Type B pancreatic cell (in vitro differentiated cells): Measurements from ENCODE around the gene LZIC. TPM values are rescaled to one million over a fixed set of nuclear protein-coding genes. Genes with fewer than 3 reads are reported as not detected.

ENCODE experiments used
- DNase-seq: peaks from one replicate; pipeline ENCODE4 v3.0.0; 2021; ENCODE audit warnings: mixed read lengths; ENCODE audit not compliant: unreplicated experiment; ENCODE audit errors: extremely low spot score
- H3K27ac Mint-ChIP-seq: 2 replicates; pipeline ENCODE4 v1.8.0; 2021; ENCODE audit warnings: mild to moderate bottlenecking, mixed read lengths
- H3K27me3 Mint-ChIP-seq: 2 replicates; pipeline ENCODE4 v1.8.0; 2021; ENCODE audit warnings: mixed read lengths
- H3K36me3 Mint-ChIP-seq: 2 replicates; pipeline ENCODE4 v1.8.0; 2021; ENCODE audit warnings: mixed read lengths
- H3K4me1 Mint-ChIP-seq: one replicate; pipeline ENCODE4 v1.8.0; 2021; ENCODE audit warnings: mixed read lengths; ENCODE audit not compliant: unreplicated experiment
- H3K4me3 Mint-ChIP-seq: 2 replicates; pipeline ENCODE4 v1.8.0; 2021; ENCODE audit warnings: mild to moderate bottlenecking, mixed read lengths
- H3K9me3 Mint-ChIP-seq: 2 replicates; pipeline ENCODE4 v1.8.0; 2021; ENCODE audit warnings: mixed read lengths
- CTCF ChIP-seq: fragments of 200-600 bp; sonication (generic); conservative IDR thresholded peaks from 2 replicates; pipeline ENCODE4 v1.5.0; 2021; ENCODE audit warnings: antibody characterized with exemption, mild to moderate bottlenecking
- total RNA-seq: library from RNA; stranded (reverse); gene quantifications from 2 replicates; pipeline ENCODE4 v1.2.1, GENCODE V29; 2021; ENCODE audit warnings: low replicate concordance

LZIC gene
- total RNA-seq, 1 donor from 2014 or later, result 41.8 TPM

DNA sequence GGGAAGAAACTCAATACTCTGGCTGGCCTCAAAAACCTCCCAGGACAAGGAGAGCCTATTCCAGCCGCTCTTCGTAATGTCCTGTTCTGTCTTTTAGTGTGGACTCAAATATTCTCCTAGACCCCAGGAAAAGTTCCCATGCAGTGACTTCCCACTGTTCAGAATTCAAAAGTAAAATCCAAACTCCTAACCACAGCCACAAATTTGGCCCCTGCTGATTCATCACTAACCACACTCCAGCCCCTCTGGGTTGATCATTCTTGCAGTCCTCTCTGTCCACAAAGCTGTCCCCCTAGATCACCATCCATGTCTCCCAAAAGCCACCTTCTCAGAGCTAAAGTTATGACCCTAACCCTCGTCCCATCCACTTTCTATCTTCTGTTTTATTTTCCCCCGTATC is 38.2 kb downstream of the LZIC start:
- H3K4me3 Mint-ChIP-seq, result no peak overlapping the region
- H3K4me1 Mint-ChIP-seq, result peaks cover 46% of the 10 kb centered on the region
- no peaks in the 10 kb centered on the region for H3K9me3 Mint-ChIP-seq
- no peak for TF ChIP-seq CTCF
- peaks cover 13% of the 10 kb centered on the region for H3K36me3 Mint-ChIP-seq
- peak overlapping the region; percentile 25 for H3K27ac Mint-ChIP-seq
- no peaks in the 10 kb centered on the region for H3K27me3 Mint-ChIP-seq
- no peak for DNase-seq

- Mint-ChIP-seq H3K4me3 (no peak overlapping the region), H3K27ac (no peak overlapping the region), H3K4me1 (peaks cover 46% of the 10 kb centered on the region), H3K9me3 (no peaks in the 10 kb centered on the region), H3K36me3 (peaks cover 13% of the 10 kb centered on the region), H3K27me3 (no peaks in the 10 kb centered on the region)
- no peak for TF ChIP-seq CTCF
- DNase-seq, result no peak
Observed at GRCh38 chr1:9904596-9904995, 38.6 kb downstream of the LZIC start.

- DNase-seq, result no peak
- no peak for TF ChIP-seq CTCF
- H3K9me3 Mint-ChIP-seq, result no peaks in the 10 kb centered on the region
- no peak overlapping the region for H3K27ac Mint-ChIP-seq
- no peak overlapping the region for H3K4me3 Mint-ChIP-seq
- no peaks in the 10 kb centered on the region for H3K27me3 Mint-ChIP-seq
- peaks cover 13% of the 10 kb centered on the region for H3K36me3 Mint-ChIP-seq
- peaks cover 41% of the 10 kb centered on the region for H3K4me1 Mint-ChIP-seq
Observed at GRCh38 chr1:9903801-9904527, 39.2 kb downstream of the LZIC start.

- Mint-ChIP-seq H3K4me1 (peaks cover 29% of the 10 kb centered on the region), H3K27ac (no peak overlapping the region), H3K36me3 (peaks cover 3% of the 10 kb centered on the region), H3K9me3 (no peaks in the 10 kb centered on the region), H3K27me3 (no peaks in the 10 kb centered on the region), H3K4me3 (no peak overlapping the region)
- no peak for TF ChIP-seq CTCF
- no peak for DNase-seq
Observed at GRCh38 chr1:9902060-9902452, 41.1 kb downstream of the LZIC start.

GRCh38 chr1:9901148-9902059 is 41.8 kb downstream of the LZIC start:
- no peaks in the 10 kb centered on the region for H3K9me3 Mint-ChIP-seq
- no peak overlapping the region for H3K4me3 Mint-ChIP-seq
- H3K27ac Mint-ChIP-seq, result peak overlapping the region; percentile 44
- H3K36me3 Mint-ChIP-seq, result peaks cover 3% of the 10 kb centered on the region
- H3K4me1 Mint-ChIP-seq, result peaks cover 24% of the 10 kb centered on the region
- no peak for DNase-seq
- TF ChIP-seq CTCF, result no peak
- no peaks in the 10 kb centered on the region for H3K27me3 Mint-ChIP-seq
